Activated CD4-positive, alpha-beta T cell treated with anti-CD3 and anti-CD28 coated beads, Interleukin-2, amount 10 ng/mL, durations not matched to agents 7 days and 5 days (primary cell): ENCODE results near the gene TBC1D17. TPM values are rescaled to one million over a fixed set of nuclear protein-coding genes. Genes with fewer than 3 reads are reported as not detected.
A peak's percentile ranks its signal among the peaks of the same experiment; 100 is the strongest.

ENCODE experiments used
- CTCF ChIA-PET: fragments of 350-600 bp; sonication (Branson Sonifier 250); formaldehyde crosslinking; loops from one replicate; lab custom pipeline; 2021; ENCODE audit warnings: antibody characterized with exemption; lab: Charles Lee
- POLR2A ChIA-PET: fragments of 350-600 bp; sonication (Branson Sonifier 250); formaldehyde crosslinking; loops from one replicate; lab custom pipeline; 2021; ENCODE audit warnings: antibody characterized with exemption; lab: Charles Lee
- DNase-seq: peaks from one replicate; pipeline ENCODE4 v3.0.0-alpha.2; 2020
- H3K27ac Mint-ChIP-seq: one replicate; pipeline ENCODE4 v1.8.0; 2021; ENCODE audit warnings: mild to moderate bottlenecking, moderate library complexity, mixed read lengths
- H3K27me3 Mint-ChIP-seq: one replicate; pipeline ENCODE4 v1.8.0; 2021; ENCODE audit warnings: mixed read lengths
- H3K36me3 Mint-ChIP-seq: one replicate; pipeline ENCODE4 v1.8.0; 2021; ENCODE audit warnings: low read depth, mixed read lengths
- H3K4me1 Mint-ChIP-seq: one replicate; pipeline ENCODE4 v1.8.0; 2021; ENCODE audit warnings: mixed read lengths
- H3K4me3 Mint-ChIP-seq: one replicate; pipeline ENCODE4 v1.8.0; 2021; ENCODE audit warnings: mild to moderate bottlenecking, moderate library complexity, mixed read lengths
- H3K9me3 Mint-ChIP-seq: one replicate; pipeline ENCODE4 v1.8.0; 2021; ENCODE audit warnings: mixed read lengths
- total RNA-seq, 2 experiments: library from RNA; stranded (reverse); gene quantifications; one replicate each; pipeline ENCODE4 v1.2.3, GENCODE V29; 2021

TBC1D17 gene
- total RNA-seq, 2 experiments from 2014 or later, result 33.2 to 33.8 TPM

DNA sequence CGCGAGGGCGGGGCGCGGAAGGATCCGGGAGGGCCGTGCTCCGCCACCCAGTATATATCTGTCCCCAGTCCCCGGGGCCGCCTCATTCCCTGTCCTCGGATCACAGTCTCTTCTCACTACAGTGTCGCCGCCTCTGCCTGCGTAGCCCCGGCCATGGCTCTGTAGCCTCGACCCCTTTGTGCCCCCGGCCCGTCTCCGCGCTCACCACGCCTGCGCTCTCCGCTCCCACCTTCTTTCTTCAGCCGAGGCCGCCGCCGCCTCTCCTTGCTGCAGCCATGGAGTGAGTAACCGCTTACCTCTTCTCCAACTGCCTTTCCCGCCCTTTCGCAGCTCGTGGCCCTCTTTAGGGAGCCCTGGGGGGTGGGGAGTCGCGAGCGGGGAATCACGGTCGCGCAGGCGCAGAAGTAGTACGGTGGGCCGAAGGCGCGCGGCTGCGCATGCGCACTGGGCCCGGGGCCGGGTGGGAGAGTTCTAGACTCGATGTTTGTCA, 51.7 kb downstream of the TBC1D17 start, which contains the start of the genes ATF5 and NUP62:
Gene ATF5, plus strand, starts transcription at position 85 of the 490 bp plus-strand sequence. CDS start 1,646 bp downstream, outside the sequence.
Gene NUP62, minus strand, starts transcription at position 384 of the 490 bp plus-strand sequence. CDS start 19,697 bp downstream, outside the sequence.
- peaks cover 64% of the 10 kb centered on the region for H3K4me1 Mint-ChIP-seq
- peak within 1 kb of the TSS; percentile 99 for H3K27ac Mint-ChIP-seq
- DNase-seq, result peak; percentile 92
- peaks cover 50% of the 10 kb centered on the region for H3K36me3 Mint-ChIP-seq
- POLR2A ChIA-PET, result interaction anchor here (0.6 to 2.0 kb wide), 2 partner anchors 32 to 79 kb away, joined by 3 to 4 read pairs; partner anchors contain the start of gene PTOV1
- H3K27me3 Mint-ChIP-seq, result no peaks in the 10 kb centered on the region
- peak within 1 kb of the TSS; percentile 93 for H3K4me3 Mint-ChIP-seq
- CTCF ChIA-PET, result interaction anchor here (1.1 to 2.6 kb wide), 5 partner anchors 8 to 59 kb away, joined by 3 to 8 read pairs (median 6); no protein-coding TSS in a partner anchor
- H3K9me3 Mint-ChIP-seq, result no peaks in the 10 kb centered on the region

DNA sequence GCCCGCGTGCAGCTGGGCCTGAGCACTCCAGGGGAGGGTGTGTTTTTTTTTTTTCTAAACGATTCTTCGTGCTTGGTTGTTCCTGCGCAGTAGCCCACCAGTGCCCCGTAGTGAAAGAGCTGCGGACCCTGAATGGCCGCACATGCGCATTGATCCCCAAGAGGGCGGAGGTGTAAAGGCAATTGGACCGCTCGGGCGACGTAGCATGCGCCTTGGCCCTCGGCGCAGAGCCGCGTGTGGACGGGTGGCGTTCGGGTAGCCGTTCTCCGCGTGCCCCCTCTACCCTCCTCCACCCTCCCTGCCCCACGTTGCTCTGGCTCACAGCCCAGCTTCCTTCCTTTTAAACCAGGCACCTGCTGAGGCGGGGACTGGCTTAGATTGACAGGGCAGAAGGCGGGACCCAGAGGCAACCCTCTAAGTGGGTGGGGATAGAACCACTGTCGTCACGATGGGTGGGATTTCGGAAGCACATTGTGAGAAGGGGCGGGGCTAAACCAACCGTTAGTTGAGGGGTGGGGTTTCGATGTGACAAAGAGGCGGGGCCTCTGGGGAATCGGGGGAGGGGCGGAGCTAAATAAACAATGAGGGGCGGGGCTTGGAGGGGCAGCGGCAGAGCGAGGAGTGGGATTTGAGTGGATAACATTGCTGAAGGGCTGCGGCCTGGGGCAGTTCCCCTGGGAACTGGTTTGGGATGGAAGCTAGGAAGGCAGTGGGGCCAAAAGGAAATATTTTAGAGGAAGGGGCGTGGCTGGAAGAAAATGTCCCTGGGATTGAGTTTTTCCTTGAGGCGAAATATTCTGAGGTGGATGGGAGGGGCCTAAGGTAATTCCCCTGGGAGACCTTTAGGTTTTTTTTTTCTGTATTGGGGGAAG, 52.3 kb downstream of the TBC1D17 start:
- peak; percentile 96 for DNase-seq
- Mint-ChIP-seq H3K36me3 (peaks cover 44% of the 10 kb centered on the region), H3K4me1 (peaks cover 59% of the 10 kb centered on the region), H3K27me3 (no peaks in the 10 kb centered on the region), H3K9me3 (no peaks in the 10 kb centered on the region), H3K27ac (peak overlapping the region; percentile 99), H3K4me3 (peak overlapping the region; percentile 93)
- POLR2A ChIA-PET, result interaction anchor here (0.6 to 2.0 kb wide), 3 partner anchors 32 to 974 kb away, joined by 3 to 4 read pairs (median 3); partner anchors contain the start of gene PTOV1
- CTCF ChIA-PET, result interaction anchor here (1.0 to 2.6 kb wide), 5 partner anchors 8 to 58 kb away, joined by 3 to 8 read pairs (median 6); no protein-coding TSS in a partner anchor

DNA sequence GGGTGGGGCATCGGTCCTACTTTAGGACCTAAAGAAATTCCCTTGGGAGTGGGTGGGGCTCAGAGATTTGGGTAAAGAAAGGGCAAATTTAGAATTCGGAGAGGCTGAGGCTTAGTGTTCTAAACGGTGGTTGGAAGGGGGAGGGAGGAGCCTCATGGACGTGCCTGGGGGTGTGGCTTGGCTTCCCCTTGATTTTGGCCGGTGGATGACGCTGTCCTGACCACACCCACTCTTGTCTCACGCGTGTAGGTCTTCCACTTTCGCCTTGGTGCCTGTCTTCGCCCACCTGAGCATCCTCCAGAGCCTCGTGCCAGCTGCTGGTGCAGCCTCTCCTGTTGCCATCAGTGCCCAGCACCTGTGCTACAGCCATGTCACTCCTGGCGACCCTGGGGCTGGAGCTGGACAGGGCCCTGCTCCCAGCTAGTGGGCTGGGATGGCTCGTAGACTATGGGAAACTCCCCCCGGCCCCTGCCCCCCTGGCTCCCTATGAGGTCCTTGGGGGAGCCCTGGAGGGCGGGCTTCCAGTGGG, 53.0 kb downstream of the TBC1D17 start:
- ChIA-PET CTCF (interaction anchor here (1.0 to 2.6 kb wide), 2 partner anchors 18 to 40 kb away, joined by 3 to 8 read pairs; no protein-coding TSS in a partner anchor), POLR2A (no interaction called here)
- H3K36me3 Mint-ChIP-seq, result peaks cover 41% of the 10 kb centered on the region
- peak; percentile 13 for DNase-seq
- no peaks in the 10 kb centered on the region for H3K27me3 Mint-ChIP-seq
- peaks cover 54% of the 10 kb centered on the region for H3K4me1 Mint-ChIP-seq
- peak overlapping the region; percentile 93 for H3K4me3 Mint-ChIP-seq
- no peaks in the 10 kb centered on the region for H3K9me3 Mint-ChIP-seq
- H3K27ac Mint-ChIP-seq, result no peak overlapping the region

DNA sequence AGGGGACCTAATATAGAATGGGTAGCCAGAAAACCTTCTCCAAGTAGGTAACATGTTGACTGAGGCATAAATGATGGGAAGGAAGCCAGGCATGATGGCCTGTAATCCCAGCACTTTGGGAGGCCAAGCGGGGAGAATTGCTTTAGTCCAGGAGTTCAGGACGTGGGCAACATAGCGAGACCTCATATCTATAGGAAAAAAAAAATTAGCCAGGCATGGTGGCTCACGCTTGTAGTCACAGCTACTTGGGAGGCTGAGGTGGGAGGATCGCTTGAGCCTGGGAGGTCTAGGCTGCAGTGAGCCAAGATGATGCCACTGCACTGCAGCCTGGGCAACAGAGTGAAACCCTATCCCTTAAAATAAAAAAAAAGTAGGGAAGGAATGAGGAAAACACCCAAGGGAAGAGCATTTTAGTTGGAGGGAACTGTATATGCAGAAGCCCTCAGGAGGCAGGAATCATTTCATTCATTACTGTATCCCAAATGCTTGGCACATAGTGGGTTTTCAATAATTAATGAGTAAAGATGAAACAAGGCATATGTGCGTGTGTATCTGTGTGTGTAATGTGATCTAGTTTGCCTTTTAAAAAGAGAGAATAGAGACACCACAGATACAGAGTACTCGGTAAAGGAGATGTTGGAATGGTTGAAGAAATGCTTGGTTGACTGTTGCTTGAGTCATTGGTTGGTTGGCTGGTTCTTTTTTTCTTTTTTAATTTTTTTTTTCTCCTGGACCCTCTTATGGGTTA, 54.0 kb downstream of the TBC1D17 start:
- no peaks in the 10 kb centered on the region for H3K9me3 Mint-ChIP-seq
- H3K27me3 Mint-ChIP-seq, result peaks cover 5% of the 10 kb centered on the region
- no peak for DNase-seq
- peaks cover 38% of the 10 kb centered on the region for H3K36me3 Mint-ChIP-seq
- peaks cover 50% of the 10 kb centered on the region for H3K4me1 Mint-ChIP-seq
- ChIA-PET POLR2A (no interaction called here), CTCF (no interaction called here)
- peak overlapping the region; percentile 34 for H3K27ac Mint-ChIP-seq
- no peak overlapping the region for H3K4me3 Mint-ChIP-seq

DNA sequence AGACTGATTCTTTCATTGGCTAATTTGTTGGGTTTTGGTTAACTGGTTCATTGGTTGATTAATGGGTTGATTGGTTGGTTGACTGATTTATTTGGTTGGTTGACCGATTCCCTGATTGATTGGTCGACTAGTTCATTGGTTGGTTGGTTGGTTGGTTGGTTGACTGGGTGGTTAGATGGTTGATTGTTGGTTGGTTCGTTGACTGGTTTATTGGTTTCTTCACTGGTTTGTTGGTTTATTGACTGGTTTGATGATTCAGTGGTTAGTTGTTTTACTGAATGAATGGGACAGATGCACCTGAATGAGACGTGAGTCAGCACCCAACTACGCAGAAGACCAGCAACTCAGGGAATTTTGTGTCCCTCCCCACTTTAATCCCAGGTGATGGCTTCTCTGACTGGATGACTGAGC, 54.5 kb downstream of the TBC1D17 start:
- Mint-ChIP-seq H3K36me3 (peaks cover 35% of the 10 kb centered on the region), H3K4me3 (no peak overlapping the region)
- CTCF ChIA-PET, result no interaction called here

DNA sequence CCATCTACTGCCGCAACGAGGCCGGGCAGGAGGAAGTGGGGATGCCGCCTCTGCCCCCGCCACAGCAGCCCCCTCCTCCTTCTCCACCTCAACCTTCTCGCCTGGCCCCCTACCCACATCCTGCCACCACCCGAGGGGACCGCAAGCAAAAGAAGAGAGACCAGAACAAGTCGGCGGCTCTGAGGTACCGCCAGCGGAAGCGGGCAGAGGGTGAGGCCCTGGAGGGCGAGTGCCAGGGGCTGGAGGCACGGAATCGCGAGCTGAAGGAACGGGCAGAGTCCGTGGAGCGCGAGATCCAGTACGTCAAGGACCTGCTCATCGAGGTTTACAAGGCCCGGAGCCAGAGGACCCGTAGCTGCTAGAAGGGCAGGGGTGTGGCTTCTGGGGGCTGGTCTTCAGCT, 55.2 kb downstream of the TBC1D17 start:
- CTCF ChIA-PET, result interaction anchor here (0.5 kb wide), 1 partner anchor 975 kb away, joined by 3 read pairs; no protein-coding TSS in a partner anchor
- peaks cover 6% of the 10 kb centered on the region for H3K27me3 Mint-ChIP-seq
- H3K27ac Mint-ChIP-seq, result peak overlapping the region; percentile 66
- POLR2A ChIA-PET, result no interaction called here
- DNase-seq, result peak; percentile 65
- H3K9me3 Mint-ChIP-seq, result no peaks in the 10 kb centered on the region
- peaks cover 43% of the 10 kb centered on the region for H3K4me1 Mint-ChIP-seq
- H3K4me3 Mint-ChIP-seq, result peak overlapping the region; percentile 47
- H3K36me3 Mint-ChIP-seq, result peaks cover 28% of the 10 kb centered on the region

More for the DNA sequence above, 54.5 kb downstream of the TBC1D17 start:
- H3K4me1 Mint-ChIP-seq, result peaks cover 47% of the 10 kb centered on the region
- no peak for DNase-seq
- no peaks in the 10 kb centered on the region for H3K9me3 Mint-ChIP-seq
- H3K27ac Mint-ChIP-seq, result no peak overlapping the region
- POLR2A ChIA-PET, result no interaction called here
- H3K27me3 Mint-ChIP-seq, result peaks cover 6% of the 10 kb centered on the region

DNA sequence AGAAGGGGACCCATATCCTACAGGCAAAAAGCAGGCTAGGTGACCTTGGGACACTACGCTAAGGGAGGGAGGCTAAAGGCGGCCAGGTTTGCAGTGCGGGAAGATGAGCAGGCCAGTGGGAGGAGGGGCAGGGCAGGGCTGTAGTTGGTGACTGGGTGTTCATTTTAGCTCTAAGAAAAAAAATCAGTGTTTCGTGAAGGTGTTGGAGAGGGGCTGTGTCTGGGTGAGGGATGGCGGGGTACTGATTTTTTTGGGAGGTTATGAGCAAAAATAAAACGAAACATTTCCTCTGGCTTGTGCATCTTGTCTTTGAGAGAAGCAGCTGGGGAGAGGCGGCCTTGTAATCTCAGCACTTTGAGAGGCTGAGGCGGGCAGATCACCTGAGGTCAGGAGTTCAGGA, 56.1 kb downstream of the TBC1D17 start:
- no peaks in the 10 kb centered on the region for H3K9me3 Mint-ChIP-seq
- H3K36me3 Mint-ChIP-seq, result peaks cover 22% of the 10 kb centered on the region
- no peak for DNase-seq
- peak overlapping the region; percentile 10 for H3K27ac Mint-ChIP-seq
- H3K4me3 Mint-ChIP-seq, result peak overlapping the region; percentile 20
- H3K27me3 Mint-ChIP-seq, result peaks cover 6% of the 10 kb centered on the region
- CTCF ChIA-PET, result no interaction called here
- H3K4me1 Mint-ChIP-seq, result peaks cover 39% of the 10 kb centered on the region
- POLR2A ChIA-PET, result no interaction called here

DNA sequence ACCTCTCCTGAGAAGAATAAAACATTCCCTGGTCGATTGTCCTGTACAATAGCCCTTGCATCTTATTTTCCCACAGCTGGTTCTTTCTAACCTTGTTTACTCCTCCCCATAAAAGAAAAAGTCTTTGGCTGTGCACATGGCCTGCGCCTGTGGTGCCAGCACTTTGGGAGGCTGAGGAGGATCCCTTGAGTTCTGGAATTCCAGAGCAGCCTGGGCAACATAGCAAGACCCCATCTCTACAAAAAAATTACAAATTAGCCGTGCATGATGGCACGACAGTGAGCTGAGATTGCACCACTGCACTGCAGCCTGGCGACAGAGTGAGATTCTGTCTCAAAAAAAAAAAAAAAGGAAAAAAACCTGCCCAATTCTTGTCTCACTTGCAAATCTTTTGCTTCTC, 59.0 kb downstream of the TBC1D17 start:
- Mint-ChIP-seq H3K27ac (no peak overlapping the region), H3K9me3 (no peaks in the 10 kb centered on the region), H3K4me3 (no peak overlapping the region), H3K27me3 (peaks cover 6% of the 10 kb centered on the region), H3K4me1 (peaks cover 32% of the 10 kb centered on the region), H3K36me3 (peaks cover 10% of the 10 kb centered on the region)
- DNase-seq, result no peak
- ChIA-PET POLR2A (no interaction called here), CTCF (interaction anchor here (0.5 to 1.2 kb wide), 3 partner anchors 50 to 199 kb away, joined by 3 to 4 read pairs (median 3); no protein-coding TSS in a partner anchor)

DNA sequence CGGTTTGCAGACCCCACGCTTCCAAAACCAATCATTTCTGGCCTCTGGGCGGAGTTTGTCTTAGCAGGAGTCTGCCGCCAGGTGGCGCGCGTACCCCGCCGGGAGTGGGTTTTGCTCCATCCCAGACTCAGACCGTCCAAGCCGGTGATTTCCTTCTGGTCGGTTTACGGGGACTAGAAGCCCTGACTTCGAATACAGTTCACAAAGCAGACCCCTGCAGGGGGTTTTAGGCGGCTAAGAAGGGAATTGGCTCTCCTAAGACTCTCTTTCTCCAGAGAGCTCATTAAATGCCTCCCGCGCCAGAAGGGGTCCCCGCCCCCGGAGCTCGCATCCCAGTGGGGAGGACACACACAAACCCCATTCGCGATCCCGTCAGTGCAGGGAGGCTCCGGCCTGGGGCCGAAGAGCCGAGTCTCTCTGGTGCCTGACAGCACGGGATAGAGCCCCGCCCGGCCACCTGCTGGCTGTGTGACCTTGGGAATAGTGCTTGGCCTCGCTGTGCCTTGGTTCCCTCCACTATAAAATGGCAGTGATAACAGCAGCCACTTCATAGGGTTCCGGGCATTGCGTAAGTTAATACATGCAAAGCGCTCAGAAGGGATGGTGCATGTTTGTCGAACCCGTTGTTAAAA, 60.4 kb downstream of the TBC1D17 start:
- H3K27me3 Mint-ChIP-seq, result peaks cover 9% of the 10 kb centered on the region
- H3K4me3 Mint-ChIP-seq, result no peak overlapping the region
- peak; percentile 78 for DNase-seq

More for the DNA sequence above, 60.4 kb downstream of the TBC1D17 start:
- Mint-ChIP-seq H3K4me1 (peaks cover 21% of the 10 kb centered on the region), H3K27ac (no peak overlapping the region), H3K9me3 (no peaks in the 10 kb centered on the region), H3K36me3 (peaks cover 6% of the 10 kb centered on the region)
- ChIA-PET POLR2A (no interaction called here), CTCF (interaction anchor here (0.8 to 2.1 kb wide), 8 partner anchors 9 to 198 kb away, joined by 3 to 7 read pairs (median 3); partner anchors contain the start of genes ATF5 and NUP62)
